Cardiac fibroblast (primary cell): ENCODE measurements around the gene TTLL8.

Experiments
- DNase-seq, 2 donors: peaks; one replicate each; pipeline versions ENCODE4 v3.0.0 to v3.0.0-alpha.2; 2010; ENCODE audit warnings: low read depth in 2 of 2
- H3K4me3 ChIP-seq, 2 donors: replicated peaks in 1 of 2; 1 replicate in 1 of 2; 2 replicates in 1 of 2; pipeline ENCODE4 v1.5.1; 2011; ENCODE audit warnings: low read depth in 2 of 2, low read length in 2 of 2, mild to moderate bottlenecking in 2 of 2, moderate library complexity in 1 of 2
- CTCF ChIP-seq: IDR thresholded peaks from one replicate; pipeline ENCODE4 v1.5.1; 2011; ENCODE audit warnings: low read depth, mild to moderate bottlenecking, low read length, inconsistent platforms

The TTLL8 gene

GRCh38 chr22:50057278-50058060 is 629 bp downstream of the TTLL8 start:
- no peak for TF ChIP-seq CTCF
- no peak for DNase-seq
- H3K4me3 ChIP-seq = no peak overlapping the region

GRCh38 chr22:50056214-50056972 is 1.7 kb downstream of the TTLL8 start:
- no peak for TF ChIP-seq CTCF
- DNase-seq = no peak
- H3K4me3 ChIP-seq = no peak overlapping the region

- no peak overlapping the region for H3K4me3 ChIP-seq
- DNase-seq = no peak
- no peak for TF ChIP-seq CTCF
Observed at GRCh38 chr22:50053861-50054260, 4.2 kb downstream of the TTLL8 start.

GRCh38 chr22:50051930-50052329 is 6.2 kb downstream of the TTLL8 start:
- TF ChIP-seq CTCF = no peak

GRCh38 chr22:50049299-50050195 is 8.6 kb downstream of the TTLL8 start:
- no peak for TF ChIP-seq CTCF
- H3K4me3 ChIP-seq = no peak overlapping the region
- no peak for DNase-seq

More at GRCh38 chr22:50051930-50052329, 6.2 kb downstream of the TTLL8 start:
- no peak overlapping the region for H3K4me3 ChIP-seq
- DNase-seq = no peak

- no peak for DNase-seq
- no peak overlapping the region for H3K4me3 ChIP-seq
- no peak for TF ChIP-seq CTCF
Observed at GRCh38 chr22:50048836-50049235, 9.3 kb downstream of the TTLL8 start.
